Left lobe of liver (tissue), 1 donor: ENCODE data around the gene OR52B6. TPM values are rescaled to one million over a fixed set of nuclear protein-coding genes. Genes with fewer than 3 reads are reported as not detected.

ENCODE experiments used
- total RNA-seq: library from RNA; stranded (reverse); gene quantifications from one replicate; pipeline ENCODE4 v1.2.1, GENCODE V29; 2021
- donor health status: DM: no; HTN: yes; CAD: no.

Gene OR52B6
- total RNA-seq, 1 donor from 2014 or later = not detected

Other genes with a start within 250 kb of the OR52B6 start
- 0.15 TPM for gene OR51B5, start 237.4 kb upstream of the OR52B6 start, total RNA-seq
- not detected for gene OR51B6, start 229.4 kb upstream of the OR52B6 start, total RNA-seq
- gene OR51M1, start 197.1 kb upstream of the OR52B6 start, total RNA-seq = not detected
- gene OR51Q1, start 158.8 kb upstream of the OR52B6 start, total RNA-seq = not detected
- gene OR51I1, start 139.4 kb upstream of the OR52B6 start, total RNA-seq = not detected
- not detected for gene OR51I2, start 131.6 kb upstream of the OR52B6 start, total RNA-seq
- not detected for gene OR52D1, start 92.2 kb upstream of the OR52B6 start, total RNA-seq
- not detected for gene UBQLN3, start 70.9 kb upstream of the OR52B6 start, total RNA-seq
- 0.23 TPM for gene UBQLNL, start 64.2 kb upstream of the OR52B6 start, total RNA-seq
- gene OR52H1, start 32.3 kb upstream of the OR52B6 start, total RNA-seq = 0.18 TPM
- 0.25 TPM for gene TRIM6, start 15.8 kb downstream of the OR52B6 start, total RNA-seq
- 1.3 TPM for gene TRIM34, start 44.1 kb downstream of the OR52B6 start, total RNA-seq
- gene TRIM5, start 104.2 kb downstream of the OR52B6 start, total RNA-seq = 19.4 TPM
- 8.0 TPM for gene TRIM22, start 108.9 kb downstream of the OR52B6 start, total RNA-seq
- gene OR56B1, start 155.6 kb downstream of the OR52B6 start, total RNA-seq = not detected
- not detected for gene OR52N4, start 173.4 kb downstream of the OR52B6 start, total RNA-seq
- gene OR52N5, start 202.5 kb downstream of the OR52B6 start, total RNA-seq = 0.10 TPM
- gene OR52N1, start 210.4 kb downstream of the OR52B6 start, total RNA-seq = not detected
- not detected for gene OR52N2, start 228.0 kb downstream of the OR52B6 start, total RNA-seq